NCI-H524 (cell line): ENCODE measurements around the gene SENP3.
"Not testable (repeated sequence)": the region's sequence is repeated elsewhere in the genome, so short reads cannot be mapped to it uniquely, and the experiment has no call there.

Experiments used
- DNase-seq, 2 experiments: peaks; one replicate each; lab custom pipeline; 2025; lab: John Stamatoyannopoulos, UW

Gene SENP3

DNA sequence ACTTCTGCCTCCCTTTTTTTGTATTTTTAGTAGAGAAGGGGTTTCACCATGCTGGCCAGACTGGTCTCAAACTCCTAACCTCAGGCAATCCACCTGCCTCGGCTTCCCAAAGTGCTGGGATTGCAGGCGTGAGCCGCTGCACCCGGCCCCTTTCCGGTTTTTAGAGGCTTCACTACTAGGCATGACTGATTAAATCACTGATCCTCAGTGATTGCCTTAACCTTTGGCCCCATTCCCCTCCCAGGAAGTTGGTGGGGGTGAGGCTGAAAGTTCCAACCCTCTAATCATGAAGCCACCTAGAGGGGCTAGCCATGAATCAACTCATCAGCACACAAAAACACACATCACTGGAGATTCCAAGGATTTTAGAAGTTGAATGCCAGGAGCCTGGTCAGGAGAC lies 35.8 kb downstream of the SENP3 start:
- not testable (repeated sequence) for DNase-seq

GRCh38 chr17:7606280-7606679 lies 44.6 kb downstream of the SENP3 start:
- DNase-seq = no peak

GRCh38 chr17:7610641-7611040 lies 48.9 kb downstream of the SENP3 start:
- no peak for DNase-seq

GRCh38 chr17:7611635-7612293 lies 50.0 kb downstream of the SENP3 start:
- no peak for DNase-seq

DNA sequence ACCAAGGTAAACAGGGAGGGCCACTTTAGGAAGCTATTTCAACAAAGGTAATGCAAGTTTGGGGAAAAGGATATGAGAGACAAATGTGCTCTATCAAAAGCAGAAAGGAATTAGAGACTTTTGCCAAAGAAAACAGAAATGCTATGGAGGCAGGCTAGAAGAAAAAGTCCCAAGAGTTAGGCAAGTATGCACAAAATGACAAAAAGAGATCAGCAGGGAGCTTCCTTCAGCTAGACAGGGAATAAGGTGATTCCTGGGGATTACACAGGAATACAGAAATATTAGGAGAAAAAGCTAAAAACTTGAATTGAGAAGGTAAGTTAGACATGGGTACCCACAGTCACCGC lies 50.5 kb downstream of the SENP3 start:
- DNase-seq = no peak

GRCh38 chr17:7613769-7614424 lies 52.2 kb downstream of the SENP3 start:
- DNase-seq = no peak

DNA sequence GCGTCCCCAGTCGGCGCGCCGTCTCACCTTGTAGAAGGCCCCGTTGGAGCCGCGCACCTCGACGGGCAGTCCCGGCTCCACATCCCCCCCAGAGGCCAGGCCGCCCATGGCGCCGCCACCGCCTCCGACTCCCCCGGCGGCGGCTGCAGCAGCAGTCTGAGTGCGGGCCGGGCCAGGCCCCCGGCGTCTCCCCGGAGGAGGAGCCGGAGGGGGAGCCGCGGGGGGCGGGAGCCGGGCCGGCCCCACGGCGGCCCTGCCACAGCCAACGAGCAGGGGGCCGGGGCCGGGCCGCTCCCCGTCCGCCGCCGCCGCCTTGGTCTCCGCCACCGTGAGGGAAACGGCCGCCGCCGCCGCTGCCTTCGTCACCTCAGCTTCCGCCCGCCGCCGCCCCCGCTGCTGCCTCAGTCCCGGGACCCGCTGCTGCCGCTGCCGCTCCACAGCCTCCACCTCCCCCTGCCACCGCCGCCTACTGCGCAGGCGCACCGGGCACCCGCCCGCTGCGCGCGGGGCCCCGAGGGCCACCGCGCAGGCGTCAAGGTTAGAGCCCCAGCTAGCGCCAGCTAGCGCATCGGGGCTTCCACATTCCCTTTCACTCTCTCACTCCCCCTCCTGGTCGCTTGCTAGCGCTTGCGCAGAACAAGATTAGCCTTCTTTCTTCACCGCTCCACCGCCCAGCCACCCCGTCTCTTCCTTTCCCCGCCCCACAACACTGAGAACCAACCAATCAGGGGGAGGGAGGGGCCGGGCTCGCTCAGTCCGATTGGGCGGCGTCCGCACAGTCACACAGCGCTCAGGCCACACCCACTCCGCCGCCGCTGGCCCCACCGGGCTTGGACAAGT lies 52.9 kb downstream of the SENP3 start, which contains the start of gene FXR2:
FXR2 (minus strand) TSS at position 473 of the 840 bp plus-strand sequence; CDS start at position 108, 365 bp downstream.
- peak; percentile 93 for DNase-seq

GRCh38 chr17:7615265-7615747 lies 53.6 kb downstream of the SENP3 start:
- no peak for DNase-seq

- no peak for DNase-seq
Measured at GRCh38 chr17:7618608-7619007, 56.9 kb downstream of the SENP3 start.

- DNase-seq = no peak
Measured at GRCh38 chr17:7620835-7621234, 59.1 kb downstream of the SENP3 start.
